Head of caudate nucleus (tissue), 42 donors: ENCODE results near the gene CTLA4.

Experiments used
- DNase-seq, 42 donors: peaks; one replicate each; pipeline versions ENCODE4 v3.0.0 to v3.0.0-alpha.2; 2020 to 2021; ENCODE audit warnings: mixed read lengths in 7 of 42
- intact Hi-C: fragments of 100-400 bp; cut with DNase I; formaldehyde crosslinking; loops from one replicate; pipeline ENCODE4 v1.15.0; 2022

Gene CTLA4

GRCh38 chr2:203914546-203915182, 47.1 kb downstream of the CTLA4 start:
- no peak for DNase-seq
- intact Hi-C loops, result no loop called here

DNA sequence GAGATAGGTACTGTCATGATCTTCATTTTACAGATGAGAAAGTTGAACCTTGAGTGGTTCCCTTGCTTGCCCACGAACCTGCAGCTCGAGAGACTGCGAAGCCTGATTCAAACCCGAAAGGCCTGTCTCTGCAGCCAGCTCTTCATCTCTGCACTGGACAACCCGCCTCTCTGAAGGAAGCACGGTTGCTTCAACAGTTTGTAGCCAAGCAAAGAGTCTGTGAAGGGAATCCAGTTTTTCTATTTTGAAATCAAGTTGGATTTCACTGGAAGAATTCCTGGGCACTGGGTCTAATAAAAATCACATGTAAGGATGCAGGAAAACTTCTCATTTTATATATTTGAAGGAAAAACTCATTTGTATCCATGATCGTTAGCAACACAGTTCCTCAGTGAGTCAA, 47.7 kb downstream of the CTLA4 start:
- intact Hi-C loops, result no loop called here
- DNase-seq, result no peak

DNA sequence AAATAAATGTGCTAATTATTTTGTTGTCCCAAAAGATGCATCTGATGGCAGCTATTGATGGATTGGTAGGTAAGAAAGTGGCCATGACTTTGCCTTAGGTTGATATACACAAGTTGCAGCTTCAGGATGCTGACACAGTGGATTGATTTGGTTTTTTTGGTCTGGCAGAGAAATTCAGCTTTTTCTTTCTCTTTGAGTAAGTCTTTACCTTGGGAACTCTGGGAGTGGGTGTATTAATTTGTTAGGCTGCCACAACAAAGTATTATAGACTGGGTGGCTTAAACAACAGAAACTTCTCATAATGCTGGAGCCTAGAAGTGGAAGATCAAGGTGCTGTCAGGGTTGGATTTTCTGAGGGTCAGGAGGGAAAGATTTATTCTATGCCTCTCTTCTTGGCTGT, 49.2 kb downstream of the CTLA4 start:
- intact Hi-C loops, result no loop called here

GRCh38 chr2:203918264-203918663, 50.7 kb downstream of the CTLA4 start:
- intact Hi-C loops, result no loop called here
- no peak for DNase-seq

More for the DNA sequence above, 49.2 kb downstream of the CTLA4 start:
- DNase-seq, result no peak

- intact Hi-C loops, result no loop called here
- DNase-seq, result no peak
These were observed 51.3 kb downstream of the CTLA4 start for GRCh38 chr2:203918839-203919238.
